LNCAP (cell line): ENCODE measurements around the gene DPYD.

Source experiments
- CTCF ChIP-seq: fragments of 450-650 bp; IDR thresholded peaks from 2 replicates; pipeline ENCODE4 v1.5.1; 2017; ENCODE audit warnings: mild to moderate bottlenecking

The DPYD gene

GRCh38 chr1:97744977-97745376 lies 175.9 kb downstream of the DPYD start:
- TF ChIP-seq CTCF = no peak

GRCh38 chr1:97743129-97743528 lies 177.7 kb downstream of the DPYD start:
- TF ChIP-seq CTCF = no peak

- no peak for TF ChIP-seq CTCF
Observed at GRCh38 chr1:97740891-97741290, 179.9 kb downstream of the DPYD start.

GRCh38 chr1:97739596-97740103 lies 181.2 kb downstream of the DPYD start:
- no peak for TF ChIP-seq CTCF

GRCh38 chr1:97738270-97738669 lies 182.6 kb downstream of the DPYD start:
- no peak for TF ChIP-seq CTCF

- no peak for TF ChIP-seq CTCF
Observed at GRCh38 chr1:97730271-97730670, 190.6 kb downstream of the DPYD start.

- TF ChIP-seq CTCF = no peak
Observed at GRCh38 chr1:97728436-97728835, 192.4 kb downstream of the DPYD start.

GRCh38 chr1:97727029-97727428 lies 193.8 kb downstream of the DPYD start:
- TF ChIP-seq CTCF = no peak
